Colonic mucosa (tissue), 4 donors: Measurements from ENCODE around the gene PDIK1L. TPM values are rescaled to one million over a fixed set of nuclear protein-coding genes. Genes with fewer than 3 reads are reported as not detected.

Experiments
- DNase-seq: peaks from one replicate; pipeline ENCODE4 v3.0.0-alpha.2; 2020
- H3K27ac ChIP-seq: fragments of 200-600 bp; one replicate; pipeline ENCODE4 v1.8.0; 2021
- H3K27me3 ChIP-seq: fragments of 200-600 bp; one replicate; pipeline ENCODE4 v1.8.0; 2021
- H3K36me3 ChIP-seq: fragments of 200-600 bp; one replicate; pipeline ENCODE4 v1.8.0; 2021
- H3K4me1 ChIP-seq: fragments of 200-600 bp; one replicate; pipeline ENCODE4 v1.8.0; 2021; ENCODE audit warnings: mild to moderate bottlenecking
- H3K4me3 ChIP-seq: fragments of 200-600 bp; one replicate; pipeline ENCODE4 v1.8.0; 2021
- H3K9ac ChIP-seq, 2 donors: one replicate each; pipeline ENCODE4 v1.7.0; 2013; ENCODE audit warnings: control low read depth in 2 of 2, low read depth in 2 of 2, low read length in 2 of 2
- H3K9me3 ChIP-seq: fragments of 200-600 bp; one replicate; pipeline ENCODE4 v1.8.0; 2021
- CTCF ChIP-seq: fragments of 200-600 bp; IDR thresholded peaks from one replicate; pipeline ENCODE4 v1.8.0; 2022; ENCODE audit warnings: antibody characterized with exemption, mild to moderate bottlenecking
- intact Hi-C: fragments of 100-400 bp; cut with DNase I; formaldehyde crosslinking; loops from one replicate; pipeline ENCODE4 v1.14.1; 2022
- total RNA-seq, 2 donors: library from RNA; stranded (reverse); fragmentation: NEBNext Ultra II Directional in 1 of 2; extraction: Animal tissue kit (Norgen Biotek cat#: 25700) in 1 of 2; gene quantifications; one replicate each; pipeline ENCODE4 v1.2.1, GENCODE V29; 2021
- donor health status: healthy.
- donor health status: DM: no; HTN: no; CAD: no.
- donor health status: DM: no; HTN: no; CAD: no.

The PDIK1L gene
- total RNA-seq, 2 donors from 2014 or later: 12.5 to 14.8 TPM

GRCh38 chr1:26159743-26160039 is 48.1 kb downstream of the PDIK1L start:
- H3K4me1 ChIP-seq: peaks cover 6% of the 10 kb centered on the region
- no peak overlapping the region for H3K4me3 ChIP-seq
- H3K27me3 ChIP-seq: no peaks in the 10 kb centered on the region
- H3K36me3 ChIP-seq: no peaks in the 10 kb centered on the region
- H3K9ac ChIP-seq: no peak overlapping the region
- intact Hi-C loops: loop anchor here (5.0 to 10.0 kb wide), 2 partner anchors 52 to 165 kb away; no protein-coding TSS in a partner anchor
- DNase-seq: no peak
- TF ChIP-seq CTCF: no peak
- H3K9me3 ChIP-seq: no peaks in the 10 kb centered on the region
- H3K27ac ChIP-seq: no peak overlapping the region

GRCh38 chr1:26160527-26161414 is 49.1 kb downstream of the PDIK1L start:
- Histone ChIP-seq H3K4me1 (peaks cover 6% of the 10 kb centered on the region), H3K27me3 (no peaks in the 10 kb centered on the region), H3K4me3 (peak overlapping the region; percentile 36), H3K27ac (no peak overlapping the region), H3K9ac (peak overlapping the region; percentile 19 to 73), H3K36me3 (no peaks in the 10 kb centered on the region), H3K9me3 (no peaks in the 10 kb centered on the region)
- TF ChIP-seq CTCF: no peak
- intact Hi-C loops: loop anchor here (5.0 to 10.0 kb wide), 2 partner anchors 53 to 164 kb away; no protein-coding TSS in a partner anchor
- DNase-seq: no peak

GRCh38 chr1:26161415-26162219 is 50.0 kb downstream of the PDIK1L start:
- intact Hi-C loops: loop anchor here (5.0 to 10.0 kb wide), 2 partner anchors 54 to 163 kb away; no protein-coding TSS in a partner anchor
- Histone ChIP-seq H3K9ac (peak overlapping the region; percentile 19 to 73), H3K9me3 (no peaks in the 10 kb centered on the region), H3K27me3 (no peaks in the 10 kb centered on the region), H3K4me1 (peaks cover 6% of the 10 kb centered on the region), H3K4me3 (peak overlapping the region; percentile 36), H3K36me3 (no peaks in the 10 kb centered on the region), H3K27ac (no peak overlapping the region)
- peak; percentile 56 for DNase-seq
- no peak for TF ChIP-seq CTCF

- no peak for DNase-seq
- no peaks in the 10 kb centered on the region for H3K27me3 ChIP-seq
- no peak overlapping the region for H3K27ac ChIP-seq
- TF ChIP-seq CTCF: no peak
- intact Hi-C loops: loop anchor here (5.0 to 10.0 kb wide), 2 partner anchors 55 to 163 kb away; no protein-coding TSS in a partner anchor
- no peaks in the 10 kb centered on the region for H3K36me3 ChIP-seq
- no peak overlapping the region for H3K9ac ChIP-seq
- H3K4me1 ChIP-seq: peaks cover 6% of the 10 kb centered on the region
- H3K9me3 ChIP-seq: no peaks in the 10 kb centered on the region
- peak overlapping the region; percentile 36 for H3K4me3 ChIP-seq
These were observed 50.6 kb downstream of the PDIK1L start for GRCh38 chr1:26162220-26162709.

- Histone ChIP-seq H3K9ac (no peak overlapping the region), H3K27me3 (no peaks in the 10 kb centered on the region), H3K27ac (no peak overlapping the region), H3K36me3 (no peaks in the 10 kb centered on the region), H3K4me3 (peak overlapping the region; percentile 30), H3K9me3 (no peaks in the 10 kb centered on the region), H3K4me1 (peaks cover 6% of the 10 kb centered on the region)
- intact Hi-C loops: loop anchor here (5.0 to 10.0 kb wide), 2 partner anchors 56 to 161 kb away; no protein-coding TSS in a partner anchor
- TF ChIP-seq CTCF: no peak
- DNase-seq: no peak
These were observed 52.0 kb downstream of the PDIK1L start for GRCh38 chr1:26163684-26164035.
